ENCODE data around the gene AMD1. TPM values are rescaled to one million over a fixed set of nuclear protein-coding genes. Genes with fewer than 3 reads are reported as not detected.

Gene AMD1
- total RNA-seq = 31.6 and 36.9 TPM in 2 replicates

GRCh38 chr6:110873981-110874879, at the start of gene AMD1:
Gene AMD1, plus strand, starts transcription at chr6:110874785. Its CDS starts 321 bp downstream, at chr6:110875106.

Other genes starting within 250 kb of the AMD1 start
- gene CDK19, start 59.3 kb upstream of the AMD1 start, total RNA-seq = 7.5 and 10.1 TPM in 2 replicates
- gene GTF3C6, start 83.9 kb downstream of the AMD1 start, total RNA-seq = 77.3 and 79.8 TPM in 2 replicates
- gene RPF2, start 107.3 kb downstream of the AMD1 start, total RNA-seq = 19.6 and 20.5 TPM in 2 replicates
- gene SLC16A10, start 212.7 kb downstream of the AMD1 start, total RNA-seq = not detected in 2 replicates

All from aortic smooth muscle cell (primary cell).